ENCODE measurements around the gene PFKFB2.

GRCh38 chr1:207069858-207070506, 16.9 kb downstream of the PFKFB2 start:
- TF ChIP-seq YY1 (IDR thresholded peaks at IDR 0.05; ENCODE audit: insufficient read depth, insufficient read length) (no peak), ZNF274 (IDR thresholded peaks at IDR 0.05; ENCODE audit: low read depth, low read length) (no peak), SUZ12 (IDR thresholded peaks at IDR 0.05; ENCODE audit: extremely low read depth, insufficient read depth, insufficient read length) (no peak)

Data from NT2/D1 (cell line).